GM23338 (cell line): ENCODE measurements around the gene NCKAP1. TPM values are rescaled to one million over a fixed set of nuclear protein-coding genes. Genes with fewer than 3 reads are reported as not detected.

ENCODE experiments used
- ATAC-seq: fragments of 200-7000 bp; cut with Tn5 transposase; 3 replicates; pipeline ENCODE4 v1.9.1; 2020
- DNase-seq: peaks from one replicate; pipeline ENCODE4 v3.0.0-alpha.2; 2015; ENCODE audit warnings: low spot score
- H2AFZ ChIP-seq: fragments of 200-600 bp; sonication (generic); 2 replicates; pipeline ENCODE4 v1.8.0; 2016; ENCODE audit warnings: antibody characterized with exemption, mild to moderate bottlenecking, moderate library complexity
- H3F3A ChIP-seq: fragments of 200-600 bp; sonication (generic); replicated peaks from 2 replicates; pipeline ENCODE4 v1.8.0; 2017; ENCODE audit warnings: antibody characterized with exemption, mixed run types, low read depth
- H3K27ac ChIP-seq: fragments of 200-600 bp; sonication (generic); 2 replicates; pipeline ENCODE4 v1.6.1; 2016; ENCODE audit warnings: low read depth
- H3K27me3 ChIP-seq: fragments of 200-600 bp; sonication (generic); 2 replicates; pipeline ENCODE4 v1.8.0; 2016; ENCODE audit warnings: mild to moderate bottlenecking, mixed run types, moderate library complexity; ENCODE audit not compliant: insufficient read depth
- H3K36me3 ChIP-seq: fragments of 200-600 bp; sonication (generic); 2 replicates; pipeline ENCODE4 v1.8.0; 2016; ENCODE audit warnings: mild to moderate bottlenecking; ENCODE audit not compliant: insufficient read depth
- H3K4me1 ChIP-seq: fragments of 200-600 bp; sonication (generic); 2 replicates; pipeline ENCODE4 v1.8.0; 2016; ENCODE audit warnings: mild to moderate bottlenecking, moderate library complexity; ENCODE audit not compliant: insufficient read depth
- H3K4me2 ChIP-seq: fragments of 200-600 bp; sonication (generic); 2 replicates; pipeline ENCODE4 v1.7.1; 2017; ENCODE audit warnings: mixed run types
- H3K4me3 ChIP-seq: fragments of 200-600 bp; sonication (generic); 2 replicates; pipeline ENCODE4 v1.6.1; 2016; ENCODE audit warnings: mixed run types
- H3K79me2 ChIP-seq: fragments of 200-600 bp; sonication (generic); replicated peaks from 2 replicates; pipeline ENCODE4 v1.8.0; 2017; ENCODE audit warnings: mild to moderate bottlenecking; ENCODE audit not compliant: insufficient read depth
- H3K9me2 ChIP-seq: fragments of 200-600 bp; sonication (generic); 2 replicates; pipeline ENCODE4 v1.8.0; 2017; ENCODE audit not compliant: insufficient read depth
- H4K20me1 ChIP-seq: fragments of 200-600 bp; sonication (generic); replicated peaks from 2 replicates; pipeline ENCODE4 v1.8.0; 2017; ENCODE audit warnings: mild to moderate bottlenecking; ENCODE audit not compliant: insufficient read depth
- H3K27ac Mint-ChIP-seq: 2 replicates; pipeline ENCODE4 v1.8.0; 2020; ENCODE audit warnings: inconsistent platforms, mild to moderate bottlenecking, moderate library complexity, mixed read lengths
- H3K27me3 Mint-ChIP-seq: 3 replicates; pipeline ENCODE4 v1.8.0; 2022; ENCODE audit warnings: low read depth, mild to moderate bottlenecking, moderate library complexity, mixed read lengths, inconsistent platforms; ENCODE audit not compliant: insufficient read depth, poor library complexity
- H3K36me3 Mint-ChIP-seq: 3 replicates; pipeline ENCODE4 v1.8.0; 2021; ENCODE audit warnings: low read depth, mild to moderate bottlenecking, inconsistent platforms, moderate library complexity, mixed read lengths
- H3K4me1 Mint-ChIP-seq: 3 replicates; pipeline ENCODE4 v1.8.0; 2020; ENCODE audit warnings: mild to moderate bottlenecking, inconsistent platforms, mixed read lengths
- H3K4me3 Mint-ChIP-seq: 3 replicates; pipeline ENCODE4 v1.8.0; 2021; ENCODE audit warnings: moderate library complexity, mild to moderate bottlenecking, inconsistent platforms, mixed read lengths
- H3K9me3 Mint-ChIP-seq: 3 replicates; pipeline ENCODE4 v1.8.0; 2020; ENCODE audit warnings: moderate library complexity, mild to moderate bottlenecking, inconsistent platforms, mixed read lengths
- CTCF ChIP-seq, 2 experiments: fragments of 200-600 bp in 1 of 2; sonication (generic) in 1 of 2; conservative IDR thresholded peaks; 2 replicates each; pipeline versions ENCODE4 v1.5.1 to v1.6.1; 2016 to 2017; ENCODE audit warnings: antibody characterized with exemption in 2 of 2, low read depth in 2 of 2, mild to moderate bottlenecking in 2 of 2, moderate library complexity in 1 of 2
- ETS1 ChIP-seq: IDR thresholded peaks from 2 replicates; pipeline ENCODE4 v1.6.1; 2016; ENCODE audit warnings: antibody characterized with exemption
- JUNB ChIP-seq: IDR thresholded peaks from one replicate; pipeline ENCODE4 v1.6.1; 2016; ENCODE audit warnings: antibody characterized with exemption; ENCODE audit not compliant: unreplicated experiment
- NANOG ChIP-seq: IDR thresholded peaks from 2 replicates; pipeline ENCODE4 v1.6.1; 2016; ENCODE audit warnings: antibody characterized with exemption, borderline replicate concordance
- POLR2AphosphoS5 ChIP-seq: IDR thresholded peaks from 2 replicates; pipeline ENCODE4 v1.6.1; 2016; ENCODE audit warnings: antibody characterized with exemption, low read depth
- STAT1 ChIP-seq: IDR thresholded peaks from one replicate; pipeline ENCODE4 v1.6.1; 2016; ENCODE audit warnings: antibody characterized with exemption; ENCODE audit not compliant: unreplicated experiment
- ZNF331 ChIP-seq: fragments of 250-450 bp; sonication (Bioruptor Pico); IDR thresholded peaks from 2 replicates; pipeline ENCODE4 v1.5.0; 2020; ENCODE audit warnings: low read depth, mild to moderate bottlenecking, moderate library complexity
- polyA plus RNA-seq: library from polyadenylated mRNA; unstranded; fragments of >200 nt; fragmentation: Nextera tagmentation; extraction: Ambion mirVana; gene quantifications from 2 replicates; pipeline ENCODE4 v1.2.1, GENCODE V29; 2016
- total RNA-seq: library from RNA; depleted of rRNA; stranded (reverse); fragments of >200 nt; shearing (Covaris generic); gene quantifications from 2 replicates; pipeline ENCODE4 v1.2.3, GENCODE V29; 2014
- TF ChIP-seq, protein P1 (sequence below): fragments of 250-450 bp; sonication (Bioruptor Pico); IDR thresholded peaks from 2 replicates; pipeline ENCODE4 v1.5.0; 2020; ENCODE audit warnings: mild to moderate bottlenecking, moderate library complexity

NCKAP1 gene
- total and polyA plus RNA-seq, 2 experiments from 2014 or later, result 53.8 to 157 TPM

- TF ChIP-seq CTCF (conservative IDR thresholded peaks at IDR 0.05; ENCODE audit: low read depth in 2 of 2) (no peak), ZNF331 (CRISPR knock-in tag) (no peak), ETS1 (no peak), NANOG (no peak)
Measured at GRCh38 chr2:182949572-182950189, 88.6 kb downstream of the NCKAP1 start (continued).

DNA sequence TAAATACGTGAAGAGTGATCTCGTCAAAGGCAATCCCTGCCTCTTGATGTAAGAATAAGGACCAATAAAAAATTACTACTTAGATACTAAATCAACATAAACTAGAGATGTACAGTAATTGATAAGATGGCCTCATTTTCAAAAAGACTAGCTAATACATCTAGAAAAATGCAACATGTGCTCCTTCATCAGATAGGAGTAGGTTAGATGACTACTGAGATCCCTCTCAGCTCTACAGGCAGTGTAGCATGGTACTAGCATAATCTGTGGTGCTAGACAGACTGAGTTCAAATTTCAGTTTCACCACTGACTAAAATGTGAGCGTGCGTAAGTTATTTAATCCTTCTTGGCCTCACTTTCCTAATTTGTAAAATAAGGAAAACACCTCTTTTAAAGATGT is 89.2 kb downstream of the NCKAP1 start:
- Histone ChIP-seq H2AFZ (no peak overlapping the region), H3K4me1 (no peaks in the 10 kb centered on the region), H3K27me3 (no peaks in the 10 kb centered on the region), H3K27ac (no peak overlapping the region), H3K79me2 (no peaks in the 10 kb centered on the region), H3K9me2 (no peaks in the 10 kb centered on the region), H4K20me1 (no peaks in the 10 kb centered on the region; the same call in 1 of the 2 replicates), H3K4me2 (no peak overlapping the region), H3K36me3 (peaks cover 15% of the 10 kb centered on the region; the same call in 1 of the 2 replicates), H3K4me3 (no peak overlapping the region), H3F3A (no peaks in the 10 kb centered on the region)
- no peaks in the 10 kb centered on the region for H3K9me3 Mint-ChIP-seq
- no peak for TF ChIP-seq JUNB
- TF ChIP-seq CTCF (conservative IDR thresholded peaks at IDR 0.05; ENCODE audit: low read depth in 2 of 2), result no peak
- TF ChIP-seq STAT1, result no peak
- no peak for TF ChIP-seq POLR2AphosphoS5
- TF ChIP-seq, protein P1, sequence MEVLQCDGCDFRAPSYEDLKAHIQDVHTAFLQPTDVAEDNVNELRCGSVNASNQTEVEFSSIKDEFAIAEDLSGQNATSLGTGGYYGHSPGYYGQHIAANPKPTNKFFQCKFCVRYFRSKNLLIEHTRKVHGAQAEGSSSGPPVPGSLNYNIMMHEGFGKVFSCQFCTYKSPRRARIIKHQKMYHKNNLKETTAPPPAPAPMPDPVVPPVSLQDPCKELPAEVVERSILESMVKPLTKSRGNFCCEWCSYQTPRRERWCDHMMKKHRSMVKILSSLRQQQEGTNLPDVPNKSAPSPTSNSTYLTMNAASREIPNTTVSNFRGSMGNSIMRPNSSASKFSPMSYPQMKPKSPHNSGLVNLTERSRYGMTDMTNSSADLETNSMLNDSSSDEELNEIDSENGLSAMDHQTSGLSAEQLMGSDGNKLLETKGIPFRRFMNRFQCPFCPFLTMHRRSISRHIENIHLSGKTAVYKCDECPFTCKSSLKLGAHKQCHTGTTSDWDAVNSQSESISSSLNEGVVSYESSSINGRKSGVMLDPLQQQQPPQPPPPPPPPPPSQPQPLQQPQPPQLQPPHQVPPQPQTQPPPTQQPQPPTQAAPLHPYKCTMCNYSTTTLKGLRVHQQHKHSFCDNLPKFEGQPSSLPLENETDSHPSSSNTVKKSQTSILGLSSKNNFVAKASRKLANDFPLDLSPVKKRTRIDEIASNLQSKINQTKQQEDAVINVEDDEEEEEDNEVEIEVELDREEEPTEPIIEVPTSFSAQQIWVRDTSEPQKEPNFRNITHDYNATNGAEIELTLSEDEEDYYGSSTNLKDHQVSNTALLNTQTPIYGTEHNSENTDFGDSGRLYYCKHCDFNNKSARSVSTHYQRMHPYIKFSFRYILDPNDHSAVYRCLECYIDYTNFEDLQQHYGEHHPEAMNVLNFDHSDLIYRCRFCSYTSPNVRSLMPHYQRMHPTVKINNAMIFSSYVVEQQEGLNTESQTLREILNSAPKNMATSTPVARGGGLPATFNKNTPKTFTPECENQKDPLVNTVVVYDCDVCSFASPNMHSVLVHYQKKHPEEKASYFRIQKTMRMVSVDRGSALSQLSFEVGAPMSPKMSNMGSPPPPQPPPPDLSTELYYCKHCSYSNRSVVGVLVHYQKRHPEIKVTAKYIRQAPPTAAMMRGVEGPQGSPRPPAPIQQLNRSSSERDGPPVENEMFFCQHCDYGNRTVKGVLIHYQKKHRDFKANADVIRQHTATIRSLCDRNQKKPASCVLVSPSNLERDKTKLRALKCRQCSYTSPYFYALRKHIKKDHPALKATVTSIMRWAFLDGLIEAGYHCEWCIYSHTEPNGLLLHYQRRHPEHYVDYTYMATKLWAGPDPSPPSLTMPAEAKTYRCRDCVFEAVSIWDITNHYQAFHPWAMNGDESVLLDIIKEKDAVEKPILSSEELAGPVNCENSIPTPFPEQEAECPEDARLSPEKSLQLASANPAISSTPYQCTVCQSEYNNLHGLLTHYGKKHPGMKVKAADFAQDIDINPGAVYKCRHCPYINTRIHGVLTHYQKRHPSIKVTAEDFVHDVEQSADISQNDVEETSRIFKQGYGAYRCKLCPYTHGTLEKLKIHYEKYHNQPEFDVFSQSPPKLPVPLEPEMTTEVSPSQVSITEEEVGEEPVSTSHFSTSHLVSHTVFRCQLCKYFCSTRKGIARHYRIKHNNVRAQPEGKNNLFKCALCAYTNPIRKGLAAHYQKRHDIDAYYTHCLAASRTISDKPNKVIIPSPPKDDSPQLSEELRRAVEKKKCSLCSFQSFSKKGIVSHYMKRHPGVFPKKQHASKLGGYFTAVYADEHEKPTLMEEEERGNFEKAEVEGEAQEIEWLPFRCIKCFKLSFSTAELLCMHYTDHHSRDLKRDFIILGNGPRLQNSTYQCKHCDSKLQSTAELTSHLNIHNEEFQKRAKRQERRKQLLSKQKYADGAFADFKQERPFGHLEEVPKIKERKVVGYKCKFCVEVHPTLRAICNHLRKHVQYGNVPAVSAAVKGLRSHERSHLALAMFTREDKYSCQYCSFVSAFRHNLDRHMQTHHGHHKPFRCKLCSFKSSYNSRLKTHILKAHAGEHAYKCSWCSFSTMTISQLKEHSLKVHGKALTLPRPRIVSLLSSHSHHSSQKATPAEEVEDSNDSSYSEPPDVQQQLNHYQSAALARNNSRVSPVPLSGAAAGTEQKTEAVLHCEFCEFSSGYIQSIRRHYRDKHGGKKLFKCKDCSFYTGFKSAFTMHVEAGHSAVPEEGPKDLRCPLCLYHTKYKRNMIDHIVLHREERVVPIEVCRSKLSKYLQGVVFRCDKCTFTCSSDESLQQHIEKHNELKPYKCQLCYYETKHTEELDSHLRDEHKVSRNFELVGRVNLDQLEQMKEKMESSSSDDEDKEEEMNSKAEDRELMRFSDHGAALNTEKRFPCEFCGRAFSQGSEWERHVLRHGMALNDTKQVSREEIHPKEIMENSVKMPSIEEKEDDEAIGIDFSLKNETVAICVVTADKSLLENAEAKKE, result no peak
- no peak for TF ChIP-seq NANOG
- H3K4me3 Mint-ChIP-seq, result no peak overlapping the region
- DNase-seq, result no peak
- no peaks in the 10 kb centered on the region for H3K4me1 Mint-ChIP-seq
- H3K27ac Mint-ChIP-seq, result no peak overlapping the region
- H3K36me3 Mint-ChIP-seq, result peaks cover 31% of the 10 kb centered on the region
- H3K27me3 Mint-ChIP-seq, result no peaks in the 10 kb centered on the region
- no peak for ATAC-seq
